ENCODE data around the gene LAMA1.

DNA sequence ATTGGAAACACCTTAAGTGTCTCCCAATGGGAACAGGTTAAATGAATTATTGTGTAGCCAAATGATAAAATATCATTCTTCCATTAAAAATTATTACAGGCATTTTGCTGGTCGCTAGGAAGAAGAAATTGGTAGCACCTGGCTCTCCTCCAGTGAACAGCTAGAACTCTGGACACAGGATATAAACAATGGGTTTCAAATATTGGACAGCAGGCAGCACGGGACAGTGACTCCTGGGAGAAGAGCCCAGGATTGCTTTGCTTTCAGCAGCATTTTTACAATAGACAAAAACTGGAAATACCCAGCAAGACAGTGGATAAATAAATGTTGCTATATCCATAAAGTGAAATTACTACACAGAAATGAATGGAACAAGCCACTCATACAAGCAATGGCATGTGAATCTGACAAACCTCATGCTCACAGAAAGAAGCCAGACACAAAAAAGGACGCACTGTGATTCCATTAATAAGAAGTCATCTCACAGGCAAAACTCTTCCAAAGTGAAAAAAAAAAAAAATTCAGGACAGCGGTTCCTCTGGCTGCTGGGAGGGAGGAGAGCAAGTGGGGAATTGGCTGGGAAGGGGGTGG, 50.5 kb downstream of the LAMA1 start:
- no peak for TF ChIP-seq EP300 (IDR thresholded peaks at IDR 0.05)
- TF ChIP-seq, protein P1, sequence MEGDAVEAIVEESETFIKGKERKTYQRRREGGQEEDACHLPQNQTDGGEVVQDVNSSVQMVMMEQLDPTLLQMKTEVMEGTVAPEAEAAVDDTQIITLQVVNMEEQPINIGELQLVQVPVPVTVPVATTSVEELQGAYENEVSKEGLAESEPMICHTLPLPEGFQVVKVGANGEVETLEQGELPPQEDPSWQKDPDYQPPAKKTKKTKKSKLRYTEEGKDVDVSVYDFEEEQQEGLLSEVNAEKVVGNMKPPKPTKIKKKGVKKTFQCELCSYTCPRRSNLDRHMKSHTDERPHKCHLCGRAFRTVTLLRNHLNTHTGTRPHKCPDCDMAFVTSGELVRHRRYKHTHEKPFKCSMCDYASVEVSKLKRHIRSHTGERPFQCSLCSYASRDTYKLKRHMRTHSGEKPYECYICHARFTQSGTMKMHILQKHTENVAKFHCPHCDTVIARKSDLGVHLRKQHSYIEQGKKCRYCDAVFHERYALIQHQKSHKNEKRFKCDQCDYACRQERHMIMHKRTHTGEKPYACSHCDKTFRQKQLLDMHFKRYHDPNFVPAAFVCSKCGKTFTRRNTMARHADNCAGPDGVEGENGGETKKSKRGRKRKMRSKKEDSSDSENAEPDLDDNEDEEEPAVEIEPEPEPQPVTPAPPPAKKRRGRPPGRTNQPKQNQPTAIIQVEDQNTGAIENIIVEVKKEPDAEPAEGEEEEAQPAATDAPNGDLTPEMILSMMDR (IDR thresholded peaks at IDR 0.05), result no peak

Data from tibial nerve (tissue), 4 donors.